Sigmoid colon (tissue), 7 donors: ENCODE data around the gene TEAD4. TPM values are rescaled to one million over a fixed set of nuclear protein-coding genes. Genes with fewer than 3 reads are reported as not detected.

Experiments used
- DNase-seq: peaks from one replicate; pipeline ENCODE4 v3.0.0-alpha.2; 2019
- H3K27ac ChIP-seq, 4 donors: fragments of 200-600 bp; sonication (generic); one replicate each; pipeline ENCODE4 v1.5.1; 2016 to 2019; ENCODE audit warnings: mild to moderate bottlenecking in 1 of 4
- H3K27me3 ChIP-seq, 3 donors: fragments of 200-600 bp; sonication (generic); one replicate each; pipeline ENCODE4 v1.5.1; 2019; ENCODE audit warnings: mild to moderate bottlenecking in 1 of 3
- H3K36me3 ChIP-seq, 4 donors: fragments of 200-600 bp; sonication (generic); one replicate each; pipeline ENCODE4 v1.5.1; 2016 to 2019
- H3K4me1 ChIP-seq, 4 donors: fragments of 200-600 bp; sonication (generic); one replicate each; pipeline ENCODE4 v1.5.1; 2017 to 2019
- H3K4me3 ChIP-seq, 4 donors: fragments of 200-600 bp; sonication (generic); one replicate each; pipeline ENCODE4 v1.5.1; 2017 to 2019; ENCODE audit warnings: mild to moderate bottlenecking in 2 of 4, moderate library complexity in 1 of 4
- H3K9me3 ChIP-seq, 4 donors: fragments of 200-600 bp in 3 of 4; sonication (generic) in 3 of 4; one replicate each; pipeline versions ENCODE4 v1.5.1 to v1.6.1; 2013 to 2019
- CTCF ChIP-seq, 4 experiments: fragments of 450-650 bp in 3 of 4; fragments of 200-600 bp in 1 of 4; IDR thresholded peaks; one replicate each; pipeline ENCODE4 v1.5.1; 2016 to 2019; ENCODE audit warnings: antibody characterized with exemption in 4 of 4, mild to moderate bottlenecking in 3 of 4, moderate library complexity in 2 of 4
- EP300 ChIP-seq, 4 donors: sonication (generic); formaldehyde crosslinking; IDR thresholded peaks; one replicate each; pipeline ENCODE4 v1.6.1; 2017; ENCODE audit warnings: antibody characterized with exemption in 4 of 4
- POLR2A ChIP-seq, 2 donors: fragments of 450-650 bp; IDR thresholded peaks; one replicate each; pipeline ENCODE4 v1.6.1; 2016; ENCODE audit warnings: antibody characterized with exemption in 2 of 2, mild to moderate bottlenecking in 2 of 2, moderate library complexity in 2 of 2
- POLR2AphosphoS5 ChIP-seq, 4 donors: sonication (generic); formaldehyde crosslinking; IDR thresholded peaks; one replicate each; pipeline ENCODE4 v1.6.1; 2017; ENCODE audit warnings: antibody characterized with exemption in 4 of 4
- WGBS, 2 donors: extraction: QIAGEN DNeasy Blood & Tissue Kit; methylation state at CpG; one replicate each; pipeline ENCODE4 v1.1.7; 2013; 5-methylcytosine and 5-hydroxymethylcytosine counted together
- intact Hi-C: fragments of 100-400 bp; cut with DNase I; formaldehyde crosslinking; loops from one replicate; pipeline ENCODE4 v1.15.1; 2023
- polyA plus RNA-seq, 3 donors: library from polyadenylated mRNA; stranded (reverse); fragments of 200-250 nt; gene quantifications; one replicate each; pipeline ENCODE4 v1.2.3, GENCODE V29; 2013
- total RNA-seq, 4 donors: library from RNA; depleted of rRNA; stranded (reverse); fragments of >200 nt; gene quantifications; one replicate each; pipeline ENCODE4 v1.1.0, GENCODE V29; 2016
- donor health status: healthy with polysubstance abuse.
- donor health status: Bipolar disorder and iron deficiency.
- donor health status: healthy.

TEAD4 gene
- total and polyA plus RNA-seq, 7 donors = 1.6 to 31.2 (median 3.8) TPM

GRCh38 chr12:2958432-2959191, 585 bp upstream of the TEAD4 start:
- intact Hi-C loops = no loop called here
- WGBS, 2 donors = 1% methylated on average over 48 of the region's 48 CpGs
- DNase-seq = peak; percentile 68
- TF ChIP-seq POLR2A (IDR thresholded peaks at IDR 0.05) = no peak
- TF ChIP-seq POLR2AphosphoS5 (IDR thresholded peaks at IDR 0.05) = peak in 2 of 4 donors; percentile 19 to 30
- Histone ChIP-seq H3K4me1 (peaks cover 0 to 28% (median 24%) of the 10 kb centered on the region in 4 donors), H3K27ac (peak overlapping the region; percentile 79 to 91 (median 82)), H3K4me3 (peak overlapping the region; percentile 43 to 69 (median 59)), H3K9me3 (no peaks in the 10 kb centered on the region), H3K36me3 (no peaks in the 10 kb centered on the region), H3K27me3 (no peaks in the 10 kb centered on the region)

DNA sequence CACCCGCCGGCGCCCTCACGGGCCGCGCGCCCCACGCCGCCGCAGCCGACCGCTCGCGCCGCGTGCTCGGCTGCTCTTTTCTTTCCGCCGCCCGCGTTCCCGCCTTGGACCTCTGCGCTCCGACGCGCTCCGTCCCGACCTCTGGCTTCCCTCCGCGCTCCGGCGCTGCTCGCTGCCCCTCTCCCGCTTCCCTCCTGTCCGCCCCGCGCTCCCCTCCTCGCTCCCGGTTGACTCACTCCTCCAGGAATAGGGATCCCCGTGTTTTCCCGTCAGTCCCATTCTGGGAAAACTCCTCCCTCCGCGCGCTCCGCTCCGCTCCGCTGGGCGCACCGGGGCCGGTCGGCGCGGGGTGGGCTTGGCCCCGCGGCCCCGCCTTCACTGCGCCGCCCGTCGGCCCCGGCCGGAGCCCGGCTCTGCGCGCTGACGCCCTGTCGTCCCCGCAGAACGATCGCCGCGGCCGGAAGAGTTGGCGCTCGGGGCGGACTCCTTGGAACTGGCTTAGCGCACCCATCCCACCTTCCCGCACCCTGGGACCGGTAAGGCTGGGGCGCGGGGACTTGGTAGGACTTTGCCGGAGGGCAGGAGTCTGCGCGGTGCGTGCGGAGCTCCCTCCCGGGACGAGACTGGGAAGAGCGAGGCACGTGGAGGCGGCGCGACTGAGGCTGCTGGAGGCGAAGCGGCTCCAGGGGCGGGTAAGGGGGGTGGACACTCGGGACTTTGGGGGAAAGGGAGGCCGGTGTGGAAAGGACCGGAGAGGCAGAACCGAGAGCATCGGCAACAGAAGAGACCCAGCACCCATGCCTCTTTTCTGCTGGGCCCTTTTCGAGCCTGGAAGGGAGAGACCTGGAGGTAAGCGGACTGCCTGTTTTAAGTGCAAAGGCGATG, 550 bp downstream of the TEAD4 start:
- peak overlapping the region; percentile 68 to 91 (median 82) for H3K27ac ChIP-seq
- intact Hi-C loops = loop anchor here (5.0 kb wide), 1 partner anchor 73 kb away; no protein-coding TSS in a partner anchor
- no peaks in the 10 kb centered on the region for H3K9me3 ChIP-seq
- H3K27me3 ChIP-seq = no peaks in the 10 kb centered on the region
- peak; percentile 77 for DNase-seq
- no peaks in the 10 kb centered on the region for H3K36me3 ChIP-seq
- peaks cover 0 to 28% (median 24%) of the 10 kb centered on the region in 4 donors for H3K4me1 ChIP-seq
- peak overlapping the region; percentile 37 to 69 (median 59) for H3K4me3 ChIP-seq
- 2 to 3% methylated on average over 104 of the region's 104 CpGs for WGBS, 2 donors
- TF ChIP-seq POLR2AphosphoS5 (IDR thresholded peaks at IDR 0.05) = peak in 1 of 4 donors; percentile 49
- no peak for TF ChIP-seq EP300 (IDR thresholded peaks at IDR 0.05)

DNA sequence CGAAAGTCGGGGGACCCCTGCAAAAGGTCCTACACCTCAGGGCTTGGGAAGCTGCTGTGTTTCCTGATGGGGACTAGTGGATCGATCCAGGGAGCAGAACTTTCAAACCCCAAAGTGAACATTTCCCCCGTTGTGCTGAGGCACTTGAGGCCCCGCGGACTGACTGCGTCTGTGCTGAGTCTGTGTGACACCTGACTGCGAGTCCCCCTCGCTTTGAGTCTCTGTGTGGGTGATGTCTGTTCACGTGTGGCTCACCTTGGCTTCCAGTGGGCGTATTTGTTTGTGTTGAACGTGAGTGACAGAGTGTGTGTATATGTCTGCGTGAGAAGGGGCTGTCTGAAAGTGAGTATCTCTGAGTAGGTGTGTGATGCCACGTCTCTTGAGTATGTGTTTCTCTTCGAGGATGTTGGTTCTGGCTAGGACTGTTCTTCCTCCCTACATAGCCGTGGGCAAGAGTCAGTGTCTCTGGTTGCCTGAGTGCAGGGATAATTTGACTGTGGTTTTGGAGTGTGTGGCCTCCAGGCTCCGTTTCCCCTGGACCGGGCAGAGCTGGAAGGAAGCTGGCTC, 1.3 kb downstream of the TEAD4 start:
- WGBS, 2 donors = 28 to 43% methylated on average over 18 of the region's 18 CpGs
- Histone ChIP-seq H3K4me3 (peak overlapping the region; percentile 37 to 69 (median 59)), H3K9me3 (no peaks in the 10 kb centered on the region), H3K27ac (peak overlapping the region; percentile 68 to 91 (median 82)), H3K4me1 (peaks cover 0 to 28% (median 24%) of the 10 kb centered on the region in 4 donors), H3K27me3 (no peaks in the 10 kb centered on the region), H3K36me3 (no peaks in the 10 kb centered on the region)
- intact Hi-C loops = loop anchor here (5.0 kb wide), 1 partner anchor 72 kb away; no protein-coding TSS in a partner anchor
- no peak for TF ChIP-seq EP300 (IDR thresholded peaks at IDR 0.05)
- TF ChIP-seq CTCF (IDR thresholded peaks at IDR 0.05) = no peak
- no peak for TF ChIP-seq POLR2AphosphoS5 (IDR thresholded peaks at IDR 0.05)
- no peak for TF ChIP-seq POLR2A (IDR thresholded peaks at IDR 0.05)
- no peak for DNase-seq

GRCh38 chr12:2960996-2961616, 1.9 kb downstream of the TEAD4 start:
- no peak for DNase-seq
- Histone ChIP-seq H3K9me3 (no peaks in the 10 kb centered on the region), H3K4me3 (peak overlapping the region in 3 of 4 donors; percentile 56 to 69 (median 62)), H3K4me1 (peaks cover 0 to 28% (median 24%) of the 10 kb centered on the region in 4 donors), H3K27me3 (no peaks in the 10 kb centered on the region), H3K36me3 (no peaks in the 10 kb centered on the region), H3K27ac (peak overlapping the region in 2 of 4 donors; percentile 10 to 91)
- intact Hi-C loops = loop anchor here (5.0 kb wide), 1 partner anchor 71 kb away; no protein-coding TSS in a partner anchor
- 60 to 66% methylated on average over 10 of the region's 10 CpGs for WGBS, 2 donors
- TF ChIP-seq POLR2AphosphoS5 (IDR thresholded peaks at IDR 0.05) (no peak), CTCF (IDR thresholded peaks at IDR 0.05) (no peak), EP300 (IDR thresholded peaks at IDR 0.05) (no peak), POLR2A (IDR thresholded peaks at IDR 0.05) (no peak)

DNA sequence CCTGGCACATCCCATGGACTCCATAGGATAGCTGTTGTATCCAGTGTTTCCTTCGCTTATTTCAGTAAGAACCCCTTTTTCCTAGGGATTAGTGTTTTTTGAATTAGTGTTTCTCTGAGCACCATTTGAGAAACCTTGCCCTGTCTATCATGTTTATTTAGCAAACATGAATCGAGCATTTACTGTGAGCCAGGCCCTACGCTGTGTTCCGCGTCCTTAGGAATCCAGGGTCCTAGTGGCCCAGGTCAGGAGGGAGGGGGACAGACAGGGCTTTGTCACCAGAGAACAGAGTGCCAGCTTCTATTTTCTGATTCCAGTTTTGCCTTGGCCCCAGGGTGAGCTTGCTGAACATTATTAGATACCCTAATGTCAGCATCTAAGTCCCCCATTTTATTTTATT, 2.5 kb downstream of the TEAD4 start:
- no peaks in the 10 kb centered on the region for H3K9me3 ChIP-seq
- TF ChIP-seq EP300 (IDR thresholded peaks at IDR 0.05) = no peak
- TF ChIP-seq POLR2A (IDR thresholded peaks at IDR 0.05) = no peak
- no peak for TF ChIP-seq POLR2AphosphoS5 (IDR thresholded peaks at IDR 0.05)
- TF ChIP-seq CTCF (IDR thresholded peaks at IDR 0.05) = no peak
- H3K27me3 ChIP-seq = no peaks in the 10 kb centered on the region
- H3K27ac ChIP-seq = no peak overlapping the region
- intact Hi-C loops = loop anchor here (5.0 kb wide), 1 partner anchor 71 kb away; no protein-coding TSS in a partner anchor
- H3K36me3 ChIP-seq = no peaks in the 10 kb centered on the region
- H3K4me3 ChIP-seq = no peak overlapping the region
- 82 to 86% methylated on average over 5 of the region's 5 CpGs for WGBS, 2 donors
- H3K4me1 ChIP-seq = peaks cover 0 to 28% (median 24%) of the 10 kb centered on the region in 4 donors
- DNase-seq = no peak
